GM15510 (cell line): ENCODE data around the gene TSSK6.

ENCODE experiments used
- POLR2A ChIP-seq: IDR thresholded peaks from 3 replicates; pipeline ENCODE4 v1.6.1; 2011; ENCODE audit warnings: borderline replicate concordance; ENCODE audit not compliant: insufficient read length; ENCODE audit errors: extremely low read depth

TSSK6 gene

GRCh38 chr19:19514881-19515641, at the start of gene TSSK6:
Gene TSSK6, minus strand, starts transcription at chr19:19515548. Its CDS starts 121 bp downstream, at chr19:19515427.
- TF ChIP-seq POLR2A, result no peak

GRCh38 chr19:19563348-19563848, 48.0 kb upstream of the TSSK6 start:
- TF ChIP-seq POLR2A, result no peak

- no peak for TF ChIP-seq POLR2A
These were observed 47.5 kb upstream of the TSSK6 start for GRCh38 chr19:19562665-19563347.

GRCh38 chr19:19561946-19562664, 46.8 kb upstream of the TSSK6 start:
- TF ChIP-seq POLR2A, result no peak

GRCh38 chr19:19559931-19560330, 44.6 kb upstream of the TSSK6 start:
- TF ChIP-seq POLR2A, result no peak

GRCh38 chr19:19558636-19559035, 43.3 kb upstream of the TSSK6 start:
- TF ChIP-seq POLR2A, result no peak

GRCh38 chr19:19558055-19558454, 42.7 kb upstream of the TSSK6 start:
- TF ChIP-seq POLR2A, result no peak

GRCh38 chr19:19554074-19555023, 39.0 kb upstream of the TSSK6 start:
- TF ChIP-seq POLR2A, result no peak

GRCh38 chr19:19553670-19554069, 38.3 kb upstream of the TSSK6 start:
- no peak for TF ChIP-seq POLR2A

GRCh38 chr19:19552798-19553197, 37.5 kb upstream of the TSSK6 start:
- no peak for TF ChIP-seq POLR2A

GRCh38 chr19:19551853-19552192, 36.5 kb upstream of the TSSK6 start:
- TF ChIP-seq POLR2A, result no peak

GRCh38 chr19:19550972-19551852, 35.9 kb upstream of the TSSK6 start:
- TF ChIP-seq POLR2A, result no peak

- TF ChIP-seq POLR2A, result no peak
These were observed 35.2 kb upstream of the TSSK6 start for GRCh38 chr19:19550485-19550929.
